Spleen (tissue), 7 donors: ENCODE results near the gene ABCA5.

Source experiments
- CTCF ChIP-seq, 11 experiments: fragments of 200-600 bp in 7 of 11; fragments of 450-650 bp in 4 of 11; sonication (generic) in 4 of 11; IDR thresholded peaks in 8 of 11; conservative IDR thresholded peaks in 3 of 11; 1 replicate in 7 of 11; 2 replicates in 4 of 11; pipeline versions ENCODE4 v1.4.0 to v1.8.0; 2016 to 2021; ENCODE audit warnings: antibody characterized with exemption in 11 of 11, inconsistent platforms in 4 of 11, mild to moderate bottlenecking in 1 of 11
- POLR2A ChIP-seq, 3 donors: fragments of 450-650 bp; IDR thresholded peaks; one replicate each; pipeline ENCODE4 v1.5.1; 2017; ENCODE audit warnings: antibody characterized with exemption in 3 of 3, mild to moderate bottlenecking in 1 of 3
- donor health status: DM: no; HTN: no; CAD: no; lungs with moderate emphysema.
- donor health status: DM: no; HTN: no; CAD: no.
- donor health status: DM: no; HTN: no; CAD: no.

GRCh38 chr17:69223809-69224208, 103.1 kb downstream of the ABCA5 start:
- TF ChIP-seq CTCF (IDR thresholded peaks at IDR 0.05 in 8 of 11, conservative IDR thresholded peaks at IDR 0.05 in 3 of 11) (no peak), POLR2A (IDR thresholded peaks at IDR 0.05) (no peak)
